Mesodermal cell (in vitro differentiated cells): ENCODE results near the gene KANSL3.
"Not testable (repeated sequence)": the region's sequence is repeated elsewhere in the genome, so short reads cannot be mapped to it uniquely, and the experiment has no call there.

Source experiments
- H3K27ac ChIP-seq: 2 replicates; pipeline ENCODE4 v1.7.0; 2013; ENCODE audit warnings: mild to moderate bottlenecking, low read depth, low read length, moderate library complexity; ENCODE audit not compliant: severe bottlenecking
- H3K36me3 ChIP-seq: 2 replicates; pipeline ENCODE4 v1.7.1; 2013; ENCODE audit warnings: mild to moderate bottlenecking, low read length, moderate library complexity; ENCODE audit not compliant: control insufficient read depth, insufficient read depth
- H3K4me1 ChIP-seq: one replicate; pipeline ENCODE4 v1.7.1; 2013; ENCODE audit warnings: mild to moderate bottlenecking, low read length; ENCODE audit not compliant: insufficient read depth, control insufficient read depth, poor library complexity, severe bottlenecking
- H3K4me3 ChIP-seq: 2 replicates; pipeline ENCODE4 v1.7.0; 2013; ENCODE audit warnings: low read length, control low read depth, mild to moderate bottlenecking; ENCODE audit not compliant: insufficient read depth, poor library complexity, severe bottlenecking; ENCODE audit errors: extremely low read depth
- H3K9me3 ChIP-seq: 2 replicates; pipeline ENCODE4 v1.7.1; 2013; ENCODE audit warnings: mild to moderate bottlenecking, low read length, moderate library complexity; ENCODE audit not compliant: control insufficient read depth
- WGBS, 2 experiments: methylation state at CpG; one replicate each; pipeline ENCODE4 v1.1.5; 2013; ENCODE audit warnings: missing lambda C conversion rate in 2 of 2; ENCODE audit not compliant: insufficient coverage in 2 of 2; 5-methylcytosine and 5-hydroxymethylcytosine counted together

KANSL3 gene

DNA sequence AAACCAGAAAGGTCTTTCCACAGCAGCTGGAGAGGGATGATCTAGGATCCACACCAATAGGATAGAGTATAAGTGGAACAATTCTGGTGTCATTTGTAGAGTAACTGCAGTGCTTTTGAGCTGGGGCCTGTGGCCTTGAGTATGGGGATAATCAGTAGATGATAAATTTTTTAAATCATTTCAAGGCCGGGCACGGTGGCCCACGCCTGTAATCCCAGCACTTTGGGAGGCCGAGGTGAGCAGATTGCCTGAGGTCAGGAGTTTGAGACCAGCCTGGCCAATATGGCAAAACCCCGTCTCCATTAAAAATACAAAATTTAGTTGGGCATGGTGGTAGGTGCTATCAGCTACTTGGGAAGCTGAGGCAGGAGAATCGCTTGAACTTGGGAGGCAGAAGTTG lies 80.7 kb downstream of the KANSL3 start:
- H3K27ac ChIP-seq, H3K4me3 ChIP-seq, H3K9me3 ChIP-seq, H3K36me3 ChIP-seq, H3K4me1 ChIP-seq: not testable (repeated sequence)
- WGBS, 2 experiments, result 85 to 95% methylated on average over 5 of the region's 6 CpGs

DNA sequence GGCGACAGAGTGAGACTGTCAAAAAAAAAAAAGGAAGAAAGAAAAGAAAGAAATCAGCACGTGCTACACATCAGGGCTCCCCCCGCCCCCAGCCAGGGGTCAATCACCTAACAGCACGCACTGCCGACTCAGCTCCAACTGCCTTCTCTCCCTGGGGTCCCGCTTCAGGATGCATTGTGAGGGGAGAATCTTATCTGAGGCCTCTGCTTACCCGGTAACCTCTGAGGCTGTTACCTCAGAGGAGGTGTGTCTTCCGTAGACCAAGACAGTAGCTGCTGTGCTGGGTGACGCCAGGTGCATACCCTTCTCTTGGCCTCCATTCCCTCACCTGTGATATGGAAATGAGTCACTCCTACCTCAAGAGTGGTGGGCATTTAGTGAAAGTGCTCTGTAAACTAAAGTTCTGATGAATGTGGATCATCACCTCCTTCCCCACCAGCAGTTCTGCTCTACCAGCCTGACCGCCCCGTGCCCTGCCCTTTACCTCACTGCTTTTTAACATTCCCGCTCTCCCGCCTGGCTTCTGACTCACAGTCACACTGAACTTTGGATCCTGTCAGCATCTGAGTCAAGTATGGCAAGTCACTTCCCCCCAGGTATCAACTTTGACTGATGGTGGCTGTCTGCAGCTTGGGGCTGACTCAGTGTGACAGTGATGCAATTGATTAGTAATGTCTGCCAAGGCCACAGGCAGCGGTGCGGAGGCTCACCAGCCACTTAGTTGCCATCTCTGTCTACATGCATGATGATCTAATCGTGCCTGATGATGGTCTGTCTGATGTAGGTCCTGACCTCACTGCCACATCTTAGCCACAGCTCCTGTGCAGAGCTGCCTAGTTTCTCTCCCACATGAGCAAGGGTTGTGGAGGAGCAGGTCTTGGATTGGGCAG lies 81.4 kb downstream of the KANSL3 start:
- Histone ChIP-seq H3K27ac (no peak overlapping the region), H3K9me3 (no peaks in the 10 kb centered on the region), H3K4me3 (no peak overlapping the region), H3K4me1 (no peaks in the 10 kb centered on the region), H3K36me3 (no peaks in the 10 kb centered on the region)
- WGBS, 2 experiments, result 89 to 92% methylated on average over 14 to 15 of the region's 16 CpGs

DNA sequence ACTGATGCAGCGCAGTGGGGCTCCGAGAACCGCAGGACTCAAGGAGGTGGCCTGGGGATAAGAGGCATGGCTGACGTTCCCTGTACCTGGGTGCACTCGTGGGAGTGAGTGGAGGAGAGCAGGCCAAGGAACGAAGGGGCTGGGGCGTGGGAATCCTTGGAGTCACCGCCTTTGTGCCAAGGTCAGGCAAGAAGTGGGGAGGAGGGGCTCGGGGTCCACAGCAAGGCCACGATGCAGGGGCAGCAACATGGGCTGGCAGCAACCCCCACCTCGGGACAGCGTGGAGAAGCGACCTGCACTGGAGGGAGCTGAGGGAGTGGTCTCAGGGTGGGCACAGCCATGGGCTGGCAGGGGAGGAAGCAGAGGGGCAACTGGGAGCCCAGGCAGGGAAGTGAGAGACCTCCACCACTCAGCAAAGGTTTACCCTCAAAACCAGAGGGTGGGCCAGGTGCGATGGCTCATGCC lies 82.9 kb downstream of the KANSL3 start:
- H3K9me3 ChIP-seq, result no peaks in the 10 kb centered on the region
- H3K36me3 ChIP-seq, result peaks cover 4% of the 10 kb centered on the region
- H3K27ac ChIP-seq, result no peak overlapping the region
- no peak overlapping the region for H3K4me3 ChIP-seq
- H3K4me1 ChIP-seq, result no peaks in the 10 kb centered on the region
- 91% methylated on average over 13 to 14 of the region's 14 CpGs for WGBS, 2 experiments

DNA sequence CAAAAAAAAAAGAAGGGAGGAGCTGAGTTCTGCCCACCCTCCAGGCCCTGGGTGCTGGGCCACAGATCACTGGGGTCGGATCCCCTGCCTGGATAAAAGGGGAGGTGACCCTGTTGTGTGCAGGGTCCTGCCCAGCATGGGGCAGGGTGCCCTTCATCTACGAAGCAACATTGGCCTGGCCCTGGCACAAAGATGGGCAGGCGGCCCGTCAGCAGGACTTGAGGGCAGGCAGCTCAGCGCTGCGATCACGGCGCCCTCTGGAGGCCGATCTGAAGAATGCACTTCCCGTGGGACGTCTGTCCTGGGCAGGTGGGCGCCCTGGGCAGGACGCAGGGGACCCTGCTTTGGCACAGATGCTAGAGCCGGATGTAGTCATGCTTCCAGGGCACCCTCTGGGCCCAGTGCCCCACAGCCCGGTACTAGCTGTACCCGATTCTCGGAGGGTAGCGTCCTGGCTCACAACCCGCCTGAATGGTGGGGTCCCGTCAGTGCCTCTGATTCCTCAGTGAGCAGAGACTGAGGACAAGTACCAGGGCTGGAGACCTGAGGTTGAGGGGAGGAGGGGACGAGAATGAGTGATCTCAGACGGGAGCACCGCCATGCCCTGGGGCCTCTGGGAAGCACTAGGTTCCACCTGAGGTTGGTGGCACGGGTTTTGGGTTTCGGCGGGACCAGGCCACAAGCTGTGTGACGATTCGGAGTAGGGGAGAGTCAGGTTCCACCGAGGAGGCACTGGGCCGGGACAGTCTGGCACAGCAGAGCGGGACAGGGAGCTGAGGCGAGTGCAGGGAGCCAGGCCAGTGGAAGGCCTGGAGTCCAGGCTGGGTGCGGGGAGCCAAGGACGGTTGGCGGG lies 83.6 kb downstream of the KANSL3 start:
- H3K4me1 ChIP-seq, result no peaks in the 10 kb centered on the region
- H3K27ac ChIP-seq, result no peak overlapping the region
- no peaks in the 10 kb centered on the region for H3K9me3 ChIP-seq
- no peak overlapping the region for H3K4me3 ChIP-seq
- whole genome bisulfite sequencing, 2 experiments, result 51 to 57% methylated on average over 33 to 34 of the region's 35 CpGs
- peaks cover 4% of the 10 kb centered on the region for H3K36me3 ChIP-seq

DNA sequence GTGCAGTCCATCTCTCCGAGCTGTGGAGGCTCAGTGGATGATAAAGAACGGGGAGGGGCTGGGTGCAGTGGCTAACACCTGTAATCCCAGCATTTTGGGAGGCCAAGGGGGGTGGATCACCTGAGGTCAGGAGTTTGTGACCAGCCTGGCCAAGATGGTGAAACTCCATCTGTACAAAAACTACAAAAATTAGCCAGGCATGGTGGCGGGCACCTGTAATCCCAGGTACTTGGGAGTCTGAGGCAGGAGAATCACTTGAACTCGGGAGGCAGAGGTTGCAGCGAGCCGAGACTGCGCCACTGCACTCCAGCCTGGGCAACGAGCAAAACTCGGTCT lies 84.2 kb downstream of the KANSL3 start:
- not testable (repeated sequence) for H3K4me3 ChIP-seq, H3K36me3 ChIP-seq, H3K9me3 ChIP-seq, H3K4me1 ChIP-seq, H3K27ac ChIP-seq
- 59 to 81% methylated on average over 7 to 8 of the region's 9 CpGs for WGBS, 2 experiments

DNA sequence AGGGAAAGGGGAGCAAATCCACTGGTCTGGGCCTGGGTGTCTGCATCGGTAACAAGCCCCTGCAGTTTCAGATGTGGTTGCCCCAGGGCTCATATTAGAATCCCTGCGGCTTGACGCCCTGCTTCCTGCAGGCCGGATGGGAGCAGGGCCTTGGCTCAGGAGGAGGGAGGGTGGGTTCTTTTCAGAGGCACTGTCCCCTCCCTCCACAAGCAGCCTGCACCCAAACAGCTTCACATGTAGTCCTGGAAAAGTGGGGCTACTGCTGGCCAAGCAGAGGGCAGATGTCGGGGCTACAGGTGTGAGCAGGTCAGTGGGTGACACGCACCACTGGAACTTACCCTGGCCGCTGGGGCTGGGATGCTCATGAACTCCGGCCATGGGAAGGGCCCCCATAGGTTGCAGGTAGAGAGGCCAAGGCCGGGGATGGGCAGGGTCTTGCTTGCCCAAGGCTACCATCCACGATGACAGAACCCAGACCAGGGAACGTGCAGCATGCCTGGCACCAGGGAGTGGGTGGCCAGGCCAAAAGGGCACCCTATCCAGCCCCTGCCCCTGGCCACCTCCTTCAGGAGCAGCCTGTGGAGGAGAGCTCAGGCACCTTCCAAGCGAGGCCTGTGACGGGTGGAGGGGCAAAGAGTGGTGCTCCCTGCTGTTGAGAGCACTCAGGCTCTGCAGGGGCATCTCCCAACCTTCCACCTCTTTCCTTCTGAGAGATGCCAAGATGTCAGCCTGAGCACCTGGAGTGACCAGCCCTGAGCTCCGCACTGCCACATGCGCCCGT lies 84.7 kb downstream of the KANSL3 start:
- peaks cover 11% of the 10 kb centered on the region for H3K36me3 ChIP-seq
- WGBS, 2 experiments, result 87 to 94% methylated on average over 11 to 14 of the region's 16 CpGs
- no peak overlapping the region for H3K27ac ChIP-seq
- H3K4me1 ChIP-seq, result no peaks in the 10 kb centered on the region
- no peak overlapping the region for H3K4me3 ChIP-seq
- H3K9me3 ChIP-seq, result no peaks in the 10 kb centered on the region

DNA sequence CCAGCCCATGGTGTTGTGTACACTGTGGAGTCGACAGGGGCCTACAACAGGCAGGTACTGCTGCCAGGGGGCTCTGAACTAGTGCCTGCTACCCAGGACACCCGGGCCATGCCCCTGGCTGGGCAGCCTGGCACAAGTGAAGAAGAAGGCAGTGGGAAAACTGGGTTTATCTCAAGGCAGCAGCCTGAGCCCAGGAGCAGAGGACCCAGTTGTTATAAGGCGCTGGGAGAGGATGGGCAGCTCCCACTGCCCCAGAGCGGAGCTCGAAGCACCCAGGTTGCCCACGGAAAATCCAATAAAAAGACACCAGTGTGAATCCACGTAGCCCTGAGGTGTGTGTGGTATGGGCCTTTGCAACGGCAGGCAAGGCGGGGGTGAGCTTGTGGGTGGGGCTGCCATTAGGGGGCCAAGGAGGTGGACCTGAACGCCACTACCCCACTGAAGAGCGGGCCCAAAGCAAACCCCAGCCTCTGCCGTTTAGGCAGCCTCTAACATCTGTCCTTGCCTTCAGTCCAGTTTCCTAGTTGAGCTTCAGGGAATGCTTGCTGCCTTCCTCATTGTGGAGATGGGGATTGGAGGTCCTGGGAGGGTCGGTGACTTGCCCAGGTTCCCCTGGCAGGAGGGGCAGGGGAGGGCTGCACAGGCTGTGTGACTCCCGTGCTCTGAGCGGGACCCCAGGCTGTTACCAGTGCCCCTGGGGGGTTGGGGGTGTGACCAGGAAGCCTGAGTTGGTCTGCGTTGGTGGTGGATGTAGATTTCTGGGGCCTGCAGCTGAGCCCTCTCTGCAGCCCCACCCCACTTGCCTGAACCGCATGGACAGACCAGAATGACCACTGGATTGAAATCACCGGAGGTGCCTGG lies 85.6 kb downstream of the KANSL3 start:
- 91 to 96% methylated on average over 13 to 16 of the region's 18 CpGs for WGBS, 2 experiments
- Histone ChIP-seq H3K27ac (no peak overlapping the region), H3K4me1 (no peaks in the 10 kb centered on the region), H3K4me3 (no peak overlapping the region), H3K9me3 (no peaks in the 10 kb centered on the region), H3K36me3 (peaks cover 14% of the 10 kb centered on the region)

DNA sequence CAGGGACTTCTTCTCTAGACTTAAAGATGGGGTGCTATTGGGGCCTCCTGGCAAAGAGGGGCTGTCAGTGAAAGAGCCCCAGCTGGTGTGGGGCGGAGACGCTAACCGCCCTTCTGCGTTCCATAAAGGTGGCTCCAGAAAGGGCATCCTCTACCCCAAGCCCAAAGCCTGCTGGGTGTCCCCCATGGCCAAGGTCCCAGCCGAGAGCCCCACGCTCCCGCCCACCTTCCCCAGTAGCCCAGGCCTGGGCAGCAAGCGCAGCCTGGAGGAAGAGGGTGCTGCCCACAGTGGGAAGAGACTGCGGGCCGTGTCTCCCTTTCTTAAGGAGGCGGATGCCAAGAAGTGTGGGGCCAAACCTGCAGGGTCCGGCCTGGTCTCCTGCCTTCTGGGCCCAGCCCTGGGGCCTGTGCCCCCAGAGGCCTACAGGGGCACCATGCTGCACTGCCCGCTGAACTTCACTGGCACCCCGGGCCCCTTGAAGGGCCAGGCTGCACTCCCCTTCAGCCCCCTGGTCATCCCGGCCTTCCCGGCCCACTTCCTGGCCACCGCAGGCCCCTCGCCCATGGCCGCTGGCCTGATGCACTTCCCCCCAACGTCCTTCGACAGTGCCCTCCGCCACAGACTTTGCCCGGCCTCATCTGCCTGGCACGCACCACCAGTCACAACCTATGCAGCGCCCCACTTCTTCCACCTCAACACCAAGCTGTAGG lies 86.4 kb downstream of the KANSL3 start:
- Histone ChIP-seq H3K36me3 (peaks cover 14% of the 10 kb centered on the region), H3K27ac (no peak overlapping the region), H3K4me3 (no peak overlapping the region), H3K4me1 (no peaks in the 10 kb centered on the region), H3K9me3 (no peaks in the 10 kb centered on the region)
- WGBS, 2 experiments, result 92% methylated on average over 23 of the region's 25 CpGs

DNA sequence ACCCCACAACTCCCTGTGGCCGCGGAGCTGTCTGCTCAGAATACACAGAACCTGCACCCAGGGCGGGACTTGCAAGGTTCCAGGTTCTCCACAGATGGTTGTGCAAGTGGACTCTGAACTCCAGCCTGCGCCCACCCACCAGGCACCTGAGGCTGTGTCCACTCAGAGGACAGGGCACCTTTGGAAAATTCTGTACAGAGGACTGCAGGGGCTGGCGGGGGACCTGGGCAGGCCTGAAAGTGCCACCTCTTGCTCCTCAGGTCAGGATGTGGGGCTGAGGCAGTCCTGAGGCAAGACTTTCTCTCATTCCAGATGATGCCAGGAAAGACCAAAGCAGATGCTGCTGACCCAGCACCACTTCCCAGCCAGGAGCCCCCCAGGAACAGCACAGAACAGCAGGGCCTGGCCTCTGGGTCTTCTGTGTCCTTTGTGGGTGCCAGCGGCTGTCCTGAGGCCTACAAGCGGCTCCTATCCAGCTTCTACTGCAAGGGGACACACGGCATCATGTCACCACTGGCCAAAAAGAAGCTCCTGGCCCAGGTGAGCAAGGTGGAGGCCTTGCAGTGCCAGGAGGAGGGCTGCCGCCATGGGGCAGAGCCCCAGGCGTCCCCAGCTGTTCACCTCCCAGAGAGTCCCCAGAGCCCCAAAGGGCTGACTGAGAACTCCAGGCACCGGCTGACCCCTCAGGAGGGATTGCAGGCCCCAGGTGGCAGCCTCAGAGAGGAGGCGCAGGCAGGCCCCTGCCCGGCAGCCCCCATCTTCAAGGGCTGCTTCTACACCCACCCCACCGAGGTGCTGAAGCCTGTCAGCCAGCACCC lies 87.1 kb downstream of the KANSL3 start:
- peaks cover 4% of the 10 kb centered on the region for H3K9me3 ChIP-seq
- 94% methylated on average over 10 of the region's 14 CpGs for WGBS, 2 experiments
- no peaks in the 10 kb centered on the region for H3K4me1 ChIP-seq
- no peak overlapping the region for H3K27ac ChIP-seq
- H3K4me3 ChIP-seq, result no peak overlapping the region
- peaks cover 14% of the 10 kb centered on the region for H3K36me3 ChIP-seq
